Stimulated activated CD8-positive, alpha-beta memory T cell treated with anti-CD3 and anti-CD28 coated beads, Interleukin-2, amount 100 ng/mL, for 1 hour (primary cell): ENCODE results near the gene CRABP2.

Experiments
- DNase-seq, 2 donors: peaks; one replicate each; pipeline ENCODE4 v3.0.0-alpha.2; 2020; ENCODE audit warnings: low read depth in 2 of 2

CRABP2 gene

DNA sequence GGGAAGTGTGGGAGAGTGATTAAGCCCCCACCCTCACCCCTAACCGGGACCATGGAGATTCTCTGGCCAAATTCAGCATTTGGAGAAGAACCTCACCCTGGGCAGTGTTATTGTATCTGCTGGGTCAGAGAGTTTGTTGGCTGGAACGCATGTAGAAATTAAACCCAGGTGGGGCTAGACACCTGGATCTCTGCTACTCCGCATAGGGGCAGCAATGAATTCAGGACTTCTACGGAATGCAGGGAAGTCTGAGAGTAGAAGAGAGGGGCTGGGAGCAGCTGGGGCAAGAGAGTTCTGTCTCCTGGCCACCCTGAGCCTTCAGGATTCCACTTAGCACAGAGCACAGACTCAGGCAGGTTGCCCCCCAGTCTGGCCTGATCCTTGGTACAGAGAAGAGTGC lies 3.6 kb upstream of the CRABP2 start:
- DNase-seq, result no peak

DNA sequence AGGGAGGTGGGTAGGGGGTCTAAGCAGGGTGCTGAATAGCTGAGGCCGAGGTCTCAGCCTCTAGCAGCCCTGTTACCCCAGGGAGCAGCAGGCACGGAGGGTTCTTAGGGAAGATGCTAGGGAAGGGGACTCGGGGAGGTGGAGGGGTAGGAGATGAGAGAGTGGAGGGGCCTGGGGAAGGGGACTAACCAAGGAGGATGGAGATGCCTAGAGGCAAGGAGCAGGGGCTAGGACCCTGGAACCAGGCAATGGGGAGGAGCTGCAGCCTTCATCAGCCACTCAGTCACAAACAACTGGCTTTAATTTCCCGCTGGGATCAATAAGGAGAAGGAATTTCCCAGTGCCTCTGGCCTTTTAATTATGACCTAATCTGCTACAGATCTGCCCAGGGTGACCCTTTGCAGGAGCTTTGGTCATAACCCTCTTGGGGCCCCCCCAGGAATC lies 2.9 kb upstream of the CRABP2 start:
- no peak for DNase-seq

DNA sequence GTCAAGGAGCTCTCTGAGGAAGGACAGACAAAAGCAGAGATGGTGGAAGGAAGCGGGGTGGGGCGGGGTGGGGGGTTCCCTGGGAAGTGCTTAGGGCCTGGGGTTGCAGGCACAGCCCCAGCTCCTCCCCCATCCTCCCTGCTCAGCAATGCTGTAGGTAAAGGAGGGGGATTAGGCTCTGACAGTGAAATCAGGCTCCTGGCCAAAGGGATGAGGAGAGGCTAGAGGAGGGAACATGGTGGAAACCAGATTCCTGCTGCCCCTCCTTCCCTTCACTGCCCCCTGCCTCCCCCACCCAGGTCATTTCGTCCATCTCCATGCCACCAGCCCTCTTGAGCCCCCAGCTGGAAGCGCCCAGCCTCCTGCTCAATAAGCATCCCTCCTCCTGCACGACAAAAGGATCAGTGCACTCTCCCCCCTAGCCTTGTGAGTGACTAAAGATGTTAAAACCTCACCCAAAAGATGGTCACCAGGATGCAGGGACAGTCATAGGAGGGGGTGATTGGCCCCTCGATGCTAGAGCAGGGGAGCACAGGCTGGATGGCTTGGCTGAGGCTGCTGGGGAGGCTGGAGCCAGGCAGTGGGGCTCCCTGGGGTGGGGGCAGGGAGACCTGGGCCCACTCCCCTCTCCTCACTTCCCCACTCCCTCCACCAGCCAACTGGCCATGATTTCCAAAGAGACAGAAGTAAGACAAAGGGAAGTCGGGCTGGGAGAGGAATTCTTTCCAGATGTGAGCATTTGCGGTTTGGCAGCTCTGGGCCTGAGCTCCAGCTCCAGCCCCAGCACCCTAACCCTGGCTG lies 2.2 kb upstream of the CRABP2 start:
- DNase-seq, result no peak

DNA sequence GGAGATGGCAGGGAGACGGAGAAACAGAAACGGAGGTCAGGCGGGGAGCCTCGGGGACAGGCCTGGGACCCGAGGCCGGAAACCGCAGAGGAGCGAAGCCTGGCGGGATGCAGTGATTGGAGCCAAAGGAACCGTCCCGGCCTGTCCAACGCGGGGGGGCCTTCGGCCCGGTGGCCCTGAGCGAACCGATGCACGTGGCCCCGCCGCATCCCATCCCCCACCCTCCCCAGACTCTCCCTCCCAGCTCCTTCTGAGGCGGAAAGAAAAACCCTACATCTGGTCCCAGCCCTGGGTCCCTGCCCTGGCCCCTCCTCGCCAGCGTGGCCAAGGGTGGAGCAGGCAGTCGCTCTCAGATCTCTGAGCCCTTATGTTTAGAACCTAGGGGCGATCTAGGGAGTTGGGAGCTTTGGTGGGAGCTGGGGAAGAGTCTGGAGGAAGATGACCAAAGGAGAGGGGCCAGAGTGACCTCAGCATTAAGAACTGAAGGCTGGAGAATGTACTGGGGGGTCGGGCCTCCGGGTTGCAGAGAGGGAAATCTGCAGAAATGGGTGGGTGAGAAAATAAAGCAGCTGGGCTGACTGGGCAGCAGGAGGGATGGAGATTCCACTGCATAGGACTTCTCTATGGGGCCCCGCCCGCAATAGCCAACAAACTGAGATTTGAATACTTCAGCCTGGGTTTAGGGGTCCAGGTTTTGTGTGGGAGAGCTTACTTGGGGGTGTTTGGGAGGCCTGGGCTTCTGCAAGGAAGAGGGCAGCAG lies 1.5 kb upstream of the CRABP2 start:
- no peak for DNase-seq

DNA sequence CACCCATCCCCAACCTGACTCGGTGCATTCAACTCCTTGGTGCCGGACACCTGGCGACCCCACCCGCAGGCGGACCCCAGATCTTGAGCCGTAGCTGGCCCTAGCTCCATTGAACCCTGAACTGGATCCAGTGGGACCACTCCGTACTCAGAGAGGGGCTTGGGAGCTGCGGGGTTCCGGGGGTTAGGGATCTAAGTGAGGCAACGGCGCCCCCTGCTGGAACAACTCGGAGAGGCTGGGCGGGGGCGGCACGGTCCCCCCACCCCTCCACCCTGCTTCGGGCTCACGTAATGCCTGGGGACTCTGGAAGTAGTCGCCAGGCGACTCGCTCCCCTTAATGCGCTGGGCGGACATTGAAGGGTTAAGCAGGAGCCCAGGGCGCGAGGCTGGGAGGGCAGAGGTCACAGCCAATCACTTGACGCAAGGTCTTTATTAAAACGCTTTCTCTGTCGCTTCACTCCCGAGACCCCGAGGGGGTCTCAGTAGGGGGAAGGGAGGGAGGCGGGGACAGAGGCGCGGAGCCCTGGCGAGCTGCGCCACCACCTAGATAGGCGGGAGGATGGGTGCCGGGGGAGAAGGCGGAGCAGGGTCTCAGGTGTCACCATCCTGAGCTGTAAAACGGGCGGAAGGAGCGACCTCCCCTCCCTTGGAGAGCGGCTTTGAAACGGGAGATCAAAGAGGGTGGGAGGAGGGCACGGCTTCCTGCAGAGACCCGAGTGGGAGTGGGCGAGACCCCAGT lies 704 bp upstream of the CRABP2 start:
- peak; percentile 34 to 50 for DNase-seq

DNA sequence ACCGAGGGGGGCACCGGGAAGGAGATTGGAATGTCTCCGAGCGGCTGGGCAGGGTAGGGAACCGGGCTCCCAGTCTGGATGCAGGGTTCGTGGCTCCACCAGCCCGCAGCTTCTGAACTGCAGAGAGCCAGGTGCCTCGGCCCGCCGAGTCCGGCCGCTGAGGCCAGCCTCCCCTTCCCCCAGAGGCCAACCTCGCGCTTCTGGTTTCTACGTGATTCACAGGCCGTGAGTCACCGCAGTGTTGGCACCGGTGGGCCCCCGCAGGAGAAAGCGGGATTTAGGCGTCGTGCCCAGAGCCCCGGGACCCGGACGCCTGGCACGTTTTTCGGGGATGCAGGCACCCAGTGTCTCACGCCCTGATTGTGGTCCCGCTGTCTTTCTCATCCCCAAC lies 458 bp downstream of the CRABP2 start:
- DNase-seq, result no peak

DNA sequence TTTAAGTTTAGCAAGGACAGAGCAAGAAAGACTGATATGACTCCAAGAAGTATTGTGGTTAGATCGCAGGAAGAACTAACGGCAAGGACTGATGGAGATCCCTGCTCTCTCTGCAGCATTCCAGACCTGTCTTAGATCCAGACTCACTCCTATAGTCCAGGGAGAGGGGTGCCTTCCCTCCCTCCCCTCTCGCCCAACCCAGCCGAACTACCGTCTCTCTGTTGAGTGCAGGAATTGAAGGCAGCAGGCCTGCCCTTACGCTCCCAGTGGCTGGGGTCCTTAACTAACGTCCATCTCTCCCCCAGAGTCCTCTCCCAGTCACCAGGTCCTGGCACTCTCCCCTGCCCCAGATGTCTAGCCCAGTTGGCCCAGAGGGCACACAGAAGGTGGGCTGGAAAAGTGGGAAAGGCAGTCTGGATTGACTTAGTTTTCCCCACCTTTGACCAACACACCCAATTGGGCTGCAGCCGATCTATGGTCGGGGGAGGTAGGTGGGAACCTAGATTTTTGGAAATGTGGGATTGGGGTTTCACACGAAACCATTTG lies 1.1 kb downstream of the CRABP2 start:
- DNase-seq, result no peak

DNA sequence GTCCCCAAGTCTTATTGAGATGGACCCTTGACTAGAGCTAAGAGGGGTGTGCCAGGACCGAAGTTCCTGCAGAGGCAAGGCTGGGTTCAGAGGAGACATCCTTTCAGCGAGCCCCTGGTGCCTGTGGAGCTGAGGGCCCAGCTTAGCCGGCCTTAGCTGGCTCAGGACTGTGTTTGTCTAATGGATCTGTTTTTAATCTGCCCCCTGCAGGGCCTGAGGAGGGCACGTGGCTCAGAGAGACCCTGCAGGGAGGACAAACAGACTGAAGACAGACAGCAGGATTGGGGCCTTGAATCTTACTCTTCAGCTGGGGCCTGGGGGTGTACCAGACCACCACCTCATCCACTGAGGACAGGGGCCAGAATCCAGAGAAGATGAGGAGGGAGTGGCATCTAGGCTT lies 1.6 kb downstream of the CRABP2 start:
- no peak for DNase-seq

DNA sequence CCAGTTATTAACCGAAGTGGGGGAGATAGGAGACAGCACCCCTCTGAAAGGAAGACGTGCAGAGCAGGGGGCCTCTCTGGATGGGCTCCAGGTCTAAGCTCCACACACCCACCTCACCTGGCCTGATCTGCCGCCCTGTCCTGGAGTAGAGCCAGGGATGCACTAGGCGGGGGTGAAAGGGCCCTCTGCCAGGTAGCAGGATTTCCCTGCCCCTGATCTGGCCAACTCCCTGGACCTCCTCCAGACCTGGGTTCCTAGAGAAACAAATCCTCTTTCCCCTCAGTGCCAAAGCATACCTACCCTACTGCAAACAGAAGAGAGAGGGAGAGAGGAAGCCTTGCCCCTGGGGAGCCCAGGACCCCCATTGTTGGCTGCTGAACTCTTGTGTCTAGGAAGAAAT lies 2.0 kb downstream of the CRABP2 start:
- DNase-seq, result no peak

DNA sequence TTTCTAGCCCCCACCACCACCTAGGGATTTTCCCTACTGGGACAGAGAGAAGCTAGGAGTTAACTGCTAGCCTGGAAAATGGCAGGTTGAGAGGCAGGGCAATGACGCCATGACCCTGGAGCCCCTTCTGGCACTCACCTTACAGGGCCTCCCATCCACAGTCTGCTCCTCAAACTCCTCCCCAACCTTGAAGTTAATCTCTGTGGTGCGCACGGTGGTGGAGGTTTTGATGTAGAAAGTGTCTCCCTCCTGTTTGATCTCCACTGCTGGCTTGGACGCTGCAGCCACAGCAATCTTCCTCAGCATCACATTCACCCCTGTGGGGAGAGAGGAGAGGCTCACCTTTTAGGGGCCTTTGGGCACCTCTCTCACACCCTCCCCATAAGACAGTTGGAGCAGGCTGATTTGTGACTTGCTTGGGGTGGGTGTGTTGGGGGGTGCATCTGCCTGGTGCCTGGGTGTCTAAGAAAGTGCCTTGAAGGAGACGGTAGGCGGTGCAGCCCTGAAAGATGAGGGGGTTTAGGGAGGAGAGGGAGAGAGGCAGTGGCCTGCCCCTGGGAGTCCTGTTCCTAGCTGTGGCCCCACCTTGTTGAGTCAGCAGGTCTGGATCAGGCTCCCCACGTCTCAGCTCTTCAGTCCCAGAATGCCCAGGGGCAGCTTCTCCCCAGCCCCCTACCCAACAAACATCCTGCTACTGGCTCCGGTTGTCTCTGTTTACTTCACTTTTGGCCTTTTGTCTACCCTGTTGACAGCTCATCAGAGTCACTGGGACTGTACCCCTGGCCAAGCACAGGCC lies 4.4 kb downstream of the CRABP2 start:
- no peak for DNase-seq

DNA sequence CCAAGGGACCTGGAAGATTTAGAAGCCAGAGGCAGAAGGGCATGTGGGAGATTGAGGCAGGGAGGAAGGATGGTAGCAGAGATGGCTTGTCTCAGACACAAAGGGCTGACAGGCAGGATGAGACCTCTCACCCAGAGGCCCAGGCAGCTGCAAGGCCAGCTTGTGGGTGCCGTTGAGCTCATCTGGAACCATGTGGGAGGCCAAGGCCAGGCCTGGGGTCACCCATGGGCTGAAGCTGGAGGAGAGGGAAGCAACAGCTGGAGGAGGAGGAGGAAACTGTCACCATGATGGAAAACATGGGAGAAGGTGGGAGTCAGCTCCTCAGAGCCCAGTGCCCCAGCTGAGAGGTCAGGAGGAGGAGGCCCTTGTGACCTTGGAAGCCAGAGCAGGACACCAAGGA lies 6.4 kb downstream of the CRABP2 start:
- no peak for DNase-seq

DNA sequence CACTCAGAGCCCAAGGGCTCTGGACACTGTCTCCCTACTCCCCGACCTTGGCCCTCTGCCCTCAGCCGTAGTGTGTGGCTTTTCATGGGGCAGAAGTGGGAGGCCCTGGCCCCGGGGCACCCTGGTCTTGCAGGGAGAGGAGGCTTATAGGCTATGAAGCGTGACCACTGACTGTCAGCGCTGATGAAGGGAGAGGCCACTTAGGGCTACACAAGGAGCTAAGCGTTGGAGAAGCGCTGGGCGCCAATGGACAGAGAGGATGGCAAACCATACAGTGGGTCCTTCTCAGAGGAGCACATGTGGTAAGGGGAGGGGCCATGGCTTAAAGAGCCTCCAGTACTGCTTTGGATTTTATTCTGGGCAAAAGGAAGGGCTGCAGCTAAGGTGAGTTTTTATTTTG lies 7.9 kb downstream of the CRABP2 start:
- DNase-seq, result no peak

DNA sequence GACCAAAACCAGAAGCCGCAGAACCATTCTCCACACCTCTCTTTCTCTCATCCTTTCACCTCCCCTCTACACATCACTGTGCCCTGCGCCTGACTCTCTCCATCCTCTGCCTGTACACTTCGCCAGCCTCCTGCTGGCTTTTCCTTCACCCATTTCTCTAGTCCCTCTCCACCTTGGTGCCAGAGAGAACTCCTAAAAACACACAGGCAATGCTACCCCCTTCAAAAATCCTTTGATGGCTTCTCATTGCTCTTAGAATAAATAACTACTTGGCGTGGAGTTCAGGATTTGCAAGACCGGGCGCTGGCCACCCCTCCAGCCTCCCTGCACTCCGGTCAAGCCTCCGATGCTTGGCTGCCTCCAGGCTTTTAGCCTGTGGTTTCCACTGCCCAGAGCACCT lies 8.6 kb downstream of the CRABP2 start:
- DNase-seq, result no peak

DNA sequence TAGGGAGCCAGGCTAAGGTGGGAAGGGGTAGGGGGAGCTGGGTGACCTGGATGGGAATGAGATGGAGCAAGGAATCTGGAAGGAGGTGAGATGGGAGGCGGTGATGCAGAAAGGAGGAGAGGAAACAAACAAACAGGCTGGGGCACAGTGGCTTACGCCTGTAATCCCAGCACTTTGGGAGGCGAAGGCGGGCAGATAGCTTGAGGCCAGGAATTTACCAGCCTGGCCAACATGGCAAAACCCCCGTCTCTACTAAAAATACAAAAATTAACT lies 10.8 kb downstream of the CRABP2 start:
- no peak for DNase-seq

DNA sequence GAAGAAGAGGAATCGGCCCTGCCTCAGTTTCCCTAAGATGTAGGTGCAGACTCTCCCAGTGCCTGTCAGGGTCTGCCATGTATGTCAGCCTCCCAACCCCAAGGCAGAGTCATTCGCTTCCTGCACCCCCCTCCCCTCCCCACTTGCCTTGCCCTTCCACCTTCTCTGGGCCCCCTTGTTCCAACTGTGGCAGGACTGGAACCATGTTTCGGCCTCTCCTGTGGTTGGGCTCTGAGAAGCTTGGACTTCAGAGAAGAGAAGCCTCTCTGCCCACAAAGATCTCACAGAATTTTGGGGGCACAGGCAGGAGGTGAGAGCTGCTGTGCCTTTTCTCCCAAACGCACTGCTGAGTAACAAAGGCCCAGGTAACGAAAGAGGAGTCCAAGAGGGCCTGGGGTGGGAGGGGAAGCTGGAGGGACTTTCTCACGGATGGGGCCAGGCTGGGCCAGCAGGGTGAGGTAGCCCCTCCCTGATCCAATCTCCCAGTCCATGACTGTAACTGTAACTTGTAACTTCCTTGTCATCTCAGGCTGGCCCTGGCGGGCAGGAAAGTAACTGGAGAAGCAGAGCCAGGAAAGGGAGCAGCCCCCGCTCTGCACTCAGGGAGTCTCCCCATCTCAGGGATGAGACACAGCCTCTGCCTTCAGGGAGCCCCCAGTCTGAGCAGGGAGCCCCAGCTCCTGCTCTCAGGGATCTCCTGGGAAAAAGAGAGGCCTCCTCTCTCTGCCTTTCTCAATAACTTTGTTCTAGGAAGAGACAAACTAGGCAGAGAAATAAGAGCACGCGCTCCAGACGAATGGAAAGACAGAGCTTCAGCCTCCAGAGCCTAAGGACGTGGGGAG lies 11.3 kb downstream of the CRABP2 start:
- no peak for DNase-seq

DNA sequence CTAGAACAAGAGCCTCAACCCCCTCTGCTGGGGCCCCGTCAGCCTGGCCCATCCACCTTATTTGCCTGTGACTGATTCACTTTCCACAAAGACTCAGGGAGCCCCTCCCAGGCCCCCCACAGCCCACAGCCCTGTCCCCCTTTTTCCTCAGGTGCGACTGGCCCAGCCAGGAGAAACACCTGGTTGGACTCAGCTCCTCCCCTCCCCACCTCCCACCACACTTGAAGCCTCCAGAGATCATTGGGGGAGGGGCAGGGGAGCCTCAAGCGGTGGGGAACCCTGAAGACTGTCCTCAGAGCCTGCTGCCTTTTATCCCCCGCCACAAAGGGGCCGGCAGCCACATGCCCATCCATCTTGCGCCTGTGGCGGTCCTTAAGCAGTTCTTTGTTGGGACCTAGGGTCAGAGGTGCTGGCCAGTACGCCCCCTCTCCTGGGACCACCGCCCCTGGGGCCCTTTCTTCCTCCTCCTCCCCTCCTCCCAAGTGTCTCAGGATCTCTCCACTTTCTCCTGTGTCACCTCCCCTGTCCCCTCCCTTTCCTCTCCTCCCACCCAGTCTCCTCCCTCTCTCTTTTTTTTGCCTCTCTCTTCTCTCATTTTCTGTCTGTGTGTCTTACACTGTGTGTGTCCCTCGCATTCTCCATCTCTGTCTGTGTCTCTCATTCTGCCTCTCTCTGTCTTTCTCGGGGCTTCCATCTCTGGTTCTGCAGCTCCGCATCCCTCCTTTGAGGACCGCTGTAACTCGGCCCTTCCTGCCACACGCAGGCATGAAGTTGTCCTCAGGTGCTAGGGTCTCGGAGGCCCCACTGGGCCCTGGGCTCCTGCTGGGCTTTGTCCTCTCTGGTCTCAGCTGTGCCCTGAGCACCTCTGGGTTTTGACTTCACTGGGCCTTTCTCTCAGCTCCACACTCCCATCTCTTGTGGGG lies 12.2 kb downstream of the CRABP2 start:
- DNase-seq, result no peak

DNA sequence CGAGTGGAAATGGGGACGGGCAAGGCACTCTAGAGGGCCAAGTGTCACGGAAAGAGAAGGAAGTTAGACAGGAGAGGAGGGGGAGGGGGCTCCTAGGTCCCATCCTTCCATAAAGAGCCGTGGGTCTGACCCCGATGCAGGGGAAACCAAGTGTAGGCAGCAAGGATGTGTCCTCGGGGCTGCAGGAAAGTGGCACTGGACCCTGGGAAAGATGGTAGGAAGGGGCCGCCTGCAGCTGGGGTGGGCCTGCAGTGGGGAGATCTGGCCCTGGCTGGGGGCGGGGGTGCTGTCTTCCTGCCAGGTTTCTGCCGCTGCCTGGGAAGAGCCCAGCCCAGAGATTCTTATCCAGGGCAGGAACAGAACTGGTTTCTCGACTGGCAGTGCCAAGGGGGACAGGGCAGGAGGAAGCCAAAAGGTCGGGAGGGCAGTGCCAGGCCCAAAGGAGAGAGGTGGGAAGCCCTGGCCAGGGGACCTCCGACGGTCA lies 12.9 kb downstream of the CRABP2 start:
- no peak for DNase-seq

DNA sequence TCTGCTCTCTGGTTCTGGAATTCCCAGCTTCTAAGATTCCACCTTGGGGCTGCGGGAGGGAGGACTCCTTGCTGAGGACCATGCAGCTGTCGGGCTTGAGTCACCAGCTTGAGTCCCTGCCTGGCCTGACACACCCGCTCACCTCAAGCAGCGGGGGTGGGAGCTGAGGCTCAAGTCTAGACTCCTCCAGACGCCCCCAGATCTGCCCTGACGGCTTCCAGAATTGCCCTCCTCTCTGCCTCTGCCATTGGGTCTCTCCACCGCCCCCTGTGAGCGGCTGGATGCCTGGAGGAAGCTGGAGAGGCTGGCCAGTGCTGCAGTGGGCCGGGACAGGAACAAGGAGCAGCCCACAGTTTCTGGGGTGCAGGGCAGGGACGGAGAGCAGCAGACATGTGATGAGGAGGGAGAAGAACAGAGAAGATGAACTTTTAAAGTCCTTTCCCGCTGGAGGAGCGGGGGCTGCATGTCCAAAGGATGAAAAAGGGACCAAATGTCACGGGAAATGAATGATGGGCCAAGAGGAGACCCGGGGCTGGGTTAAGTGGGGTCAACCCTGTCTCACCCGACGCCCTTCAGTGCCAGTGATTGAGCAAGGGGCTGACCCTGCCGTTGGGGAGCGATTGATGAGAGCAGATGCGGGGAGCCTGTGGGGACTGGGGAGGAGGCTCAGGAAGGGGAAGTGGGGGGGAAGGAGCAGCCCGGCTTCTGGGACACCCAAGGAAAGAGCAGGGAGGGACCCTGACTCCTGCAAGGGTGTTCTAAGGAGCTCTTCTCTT lies 13.5 kb downstream of the CRABP2 start:
- no peak for DNase-seq

DNA sequence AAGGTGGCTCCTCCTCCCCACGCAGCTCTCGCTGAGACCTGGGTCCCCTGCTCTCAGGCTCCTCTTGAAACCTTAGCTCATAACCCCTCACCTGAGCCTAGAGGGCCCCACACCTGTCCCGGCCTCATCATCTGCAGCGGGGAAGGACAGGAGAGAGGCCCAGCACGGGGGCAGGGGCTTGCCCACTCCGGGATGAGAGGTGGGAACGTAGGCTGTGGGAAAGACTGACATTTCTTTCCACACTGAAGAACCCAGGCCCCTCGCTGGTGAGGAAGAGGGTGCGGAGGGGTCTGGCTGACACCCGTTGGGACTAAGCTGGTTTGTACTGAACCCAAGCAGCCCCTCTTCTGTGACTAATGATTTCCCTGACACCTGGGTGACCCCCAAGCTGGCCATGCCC lies 14.2 kb downstream of the CRABP2 start:
- DNase-seq, result no peak
